ENCODE results near the gene TBC1D2.

Gene TBC1D2

DNA sequence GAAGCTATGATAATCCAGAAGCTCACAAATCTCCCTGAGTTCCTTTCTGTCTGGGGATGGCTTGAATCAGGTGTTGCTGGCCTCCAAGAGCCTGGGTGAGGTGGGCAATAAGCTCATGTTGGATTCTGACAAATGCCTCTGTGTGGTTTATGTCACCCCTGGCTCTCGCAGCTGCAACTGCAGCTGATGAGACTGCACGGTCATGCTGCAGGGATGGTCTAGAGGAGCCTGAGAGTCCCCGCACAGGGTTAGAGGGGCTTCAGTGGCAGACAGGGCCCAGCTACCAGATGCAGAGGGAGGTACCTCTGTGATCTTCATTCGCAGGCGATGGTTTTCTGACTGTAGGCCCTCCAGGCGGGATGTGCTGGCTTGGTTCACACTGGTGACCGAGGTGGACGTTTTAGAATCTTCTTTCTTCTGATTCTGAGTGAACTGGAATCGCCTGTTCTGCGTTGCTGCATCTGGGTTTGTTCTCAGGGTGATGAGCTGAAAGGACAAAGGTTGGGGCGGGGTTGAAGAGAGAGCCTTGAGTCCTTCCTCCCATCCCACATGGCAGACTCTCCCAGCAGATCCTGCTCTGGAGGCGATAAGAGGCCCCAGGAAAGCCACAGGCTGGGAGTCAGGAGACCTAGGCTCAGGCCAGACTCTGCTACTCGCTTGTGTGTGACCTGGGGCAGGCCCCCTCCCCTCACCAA, 47.6 kb upstream of the TBC1D2 start:
- no peak for TF ChIP-seq EZH2phosphoT487 (conservative IDR thresholded peaks at IDR 0.05; ENCODE audit: low read length)
- TF ChIP-seq CTCF (IDR thresholded peaks at IDR 0.05; ENCODE audit: insufficient read depth, low read length, poor library complexity, severe bottlenecking): no peak
- H3K79me2 ChIP-seq (ENCODE audit: insufficient read depth, low read length): no peaks in the 10 kb centered on the region
- no peak overlapping the region for H3K27ac ChIP-seq (ENCODE audit: low read depth, low read length)
- H3K27me3 ChIP-seq (ENCODE audit: low read length): no peaks in the 10 kb centered on the region
- no peaks in the 10 kb centered on the region for H3K36me3 ChIP-seq (ENCODE audit: low read length)
- H3K9me3 ChIP-seq (ENCODE audit: insufficient read depth, low read length): no peaks in the 10 kb centered on the region
- no peaks in the 10 kb centered on the region for H3K9me2 ChIP-seq (replicated peaks; ENCODE audit: insufficient read depth, low read length)
- no peak overlapping the region for H3K4me2 ChIP-seq (ENCODE audit: low read depth, low read length, poor library complexity, severe bottlenecking)
- H3K4me3 ChIP-seq (ENCODE audit: insufficient read depth, low read length, poor library complexity, severe bottlenecking): no peak overlapping the region
- no peak overlapping the region for H3K9ac ChIP-seq (ENCODE audit: low read length)
- H3F3A ChIP-seq (ENCODE audit: insufficient read depth): no peaks in the 10 kb centered on the region
- H2AFZ ChIP-seq (ENCODE audit: low read depth, low read length, severe bottlenecking): no peak overlapping the region
- no peaks in the 10 kb centered on the region for H4K20me1 ChIP-seq (ENCODE audit: low read depth, low read length)

- no peaks in the 10 kb centered on the region for H3F3A ChIP-seq (ENCODE audit: insufficient read depth)
- H4K20me1 ChIP-seq (ENCODE audit: low read depth, low read length): no peaks in the 10 kb centered on the region
- H3K9ac ChIP-seq (ENCODE audit: low read length): no peak overlapping the region
- no peaks in the 10 kb centered on the region for H3K36me3 ChIP-seq (ENCODE audit: low read length)
- H3K27ac ChIP-seq (ENCODE audit: low read depth, low read length): no peak overlapping the region
- TF ChIP-seq CTCF (IDR thresholded peaks at IDR 0.05; ENCODE audit: insufficient read depth, low read length, poor library complexity, severe bottlenecking): no peak
- no peak for TF ChIP-seq EZH2phosphoT487 (conservative IDR thresholded peaks at IDR 0.05; ENCODE audit: low read length)
- no peaks in the 10 kb centered on the region for H3K9me2 ChIP-seq (replicated peaks; ENCODE audit: insufficient read depth, low read length)
- no peaks in the 10 kb centered on the region for H3K27me3 ChIP-seq (ENCODE audit: low read length)
- H3K4me3 ChIP-seq (ENCODE audit: insufficient read depth, low read length, poor library complexity, severe bottlenecking): no peak overlapping the region
- no peaks in the 10 kb centered on the region for H3K9me3 ChIP-seq (ENCODE audit: insufficient read depth, low read length)
- H3K4me2 ChIP-seq (ENCODE audit: low read depth, low read length, poor library complexity, severe bottlenecking): no peak overlapping the region
- H3K79me2 ChIP-seq (ENCODE audit: insufficient read depth, low read length): no peaks in the 10 kb centered on the region
- no peak overlapping the region for H2AFZ ChIP-seq (ENCODE audit: low read depth, low read length, severe bottlenecking)
Observed at GRCh38 chr9:98302150-98302549, 46.7 kb upstream of the TBC1D2 start.

GRCh38 chr9:98300611-98301010, 45.2 kb upstream of the TBC1D2 start:
- no peak overlapping the region for H3K4me3 ChIP-seq (ENCODE audit: insufficient read depth, low read length, poor library complexity, severe bottlenecking)
- no peaks in the 10 kb centered on the region for H3K36me3 ChIP-seq (ENCODE audit: low read length)
- H3K27ac ChIP-seq (ENCODE audit: low read depth, low read length): no peak overlapping the region
- no peaks in the 10 kb centered on the region for H3K9me2 ChIP-seq (replicated peaks; ENCODE audit: insufficient read depth, low read length)
- H3F3A ChIP-seq (ENCODE audit: insufficient read depth): no peaks in the 10 kb centered on the region
- no peak for TF ChIP-seq CTCF (IDR thresholded peaks at IDR 0.05; ENCODE audit: insufficient read depth, low read length, poor library complexity, severe bottlenecking)
- no peak for TF ChIP-seq EZH2phosphoT487 (conservative IDR thresholded peaks at IDR 0.05; ENCODE audit: low read length)
- H3K9me3 ChIP-seq (ENCODE audit: insufficient read depth, low read length): no peaks in the 10 kb centered on the region
- H3K27me3 ChIP-seq (ENCODE audit: low read length): no peaks in the 10 kb centered on the region
- no peak overlapping the region for H2AFZ ChIP-seq (ENCODE audit: low read depth, low read length, severe bottlenecking)
- no peaks in the 10 kb centered on the region for H4K20me1 ChIP-seq (ENCODE audit: low read depth, low read length)
- no peaks in the 10 kb centered on the region for H3K79me2 ChIP-seq (ENCODE audit: insufficient read depth, low read length)
- H3K4me2 ChIP-seq (ENCODE audit: low read depth, low read length, poor library complexity, severe bottlenecking): no peak overlapping the region
- no peak overlapping the region for H3K9ac ChIP-seq (ENCODE audit: low read length)

Data from SU-DHL-6 (cell line).